ENCODE measurements around the gene SETD3. TPM values are rescaled to one million over a fixed set of nuclear protein-coding genes. Genes with fewer than 3 reads are reported as not detected.

The SETD3 gene
- total and polyA plus RNA-seq, 2 experiments from 2014 or later, result 43.3 to 54.6 TPM

GRCh38 chr14:99360774-99361595 lies 119.7 kb downstream of the SETD3 start:
- in situ Hi-C loops (cut with MboI), result no loop called here

GRCh38 chr14:99359906-99360305 lies 120.8 kb downstream of the SETD3 start:
- Histone ChIP-seq H3K79me2 (ENCODE audit: insufficient read depth) (no peaks in the 10 kb centered on the region), H3K4me1 (ENCODE audit: insufficient read depth) (no peaks in the 10 kb centered on the region), H3K27me3 (replicated peaks; ENCODE audit: insufficient read depth) (no peaks in the 10 kb centered on the region; the same call in 1 of the 2 replicates), H3F3A (ENCODE audit: insufficient read depth) (no peaks in the 10 kb centered on the region), H3K9me2 (ENCODE audit: insufficient read depth) (no peaks in the 10 kb centered on the region), H4K20me1 (ENCODE audit: insufficient read depth) (no peaks in the 10 kb centered on the region), H3K4me2 (ENCODE audit: unreplicated experiment) (no peak overlapping the region), H2AFZ (no peak overlapping the region), H3K4me3 (no peak overlapping the region), H3K9ac (no peak overlapping the region), H3K27ac (no peak overlapping the region), H3K36me3 (ENCODE audit: low read depth) (no peaks in the 10 kb centered on the region), H3K9me3 (ENCODE audit: low read depth) (no peaks in the 10 kb centered on the region)
- DNase-seq, result no peak
- no peak for TF ChIP-seq EZH2phosphoT487 (IDR thresholded peaks at IDR 0.05; ENCODE audit: insufficient read depth, low read depth)
- TF ChIP-seq EZH2 (IDR thresholded peaks at IDR 0.05; ENCODE audit: insufficient read depth, poor library complexity, severe bottlenecking), result no peak
- in situ Hi-C loops (cut with MboI), result no loop called here
- 74 to 80% methylated on average over 5 of the region's 5 CpGs for WGBS, 2 experiments (ENCODE audit: low coverage in 1 of 2, low lambda C conversion rate in 2 of 2, missing lambda C conversion rate in 2 of 2)

More at GRCh38 chr14:99360774-99361595, 119.7 kb downstream of the SETD3 start:
- Histone ChIP-seq H2AFZ (no peak overlapping the region), H3K27me3 (replicated peaks; ENCODE audit: insufficient read depth) (no peaks in the 10 kb centered on the region; the same call in 1 of the 2 replicates), H3F3A (ENCODE audit: insufficient read depth) (no peaks in the 10 kb centered on the region), H3K4me1 (ENCODE audit: insufficient read depth) (no peaks in the 10 kb centered on the region), H3K36me3 (ENCODE audit: low read depth) (no peaks in the 10 kb centered on the region), H4K20me1 (ENCODE audit: insufficient read depth) (no peaks in the 10 kb centered on the region), H3K27ac (no peak overlapping the region), H3K9ac (no peak overlapping the region), H3K9me2 (ENCODE audit: insufficient read depth) (no peaks in the 10 kb centered on the region), H3K4me2 (ENCODE audit: unreplicated experiment) (no peak overlapping the region), H3K79me2 (ENCODE audit: insufficient read depth) (no peaks in the 10 kb centered on the region), H3K4me3 (no peak overlapping the region), H3K9me3 (ENCODE audit: low read depth) (no peaks in the 10 kb centered on the region)
- WGBS, 2 experiments (ENCODE audit: low coverage in 1 of 2, low lambda C conversion rate in 2 of 2, missing lambda C conversion rate in 2 of 2), result 62 to 69% methylated on average over 24 of the region's 24 CpGs
- TF ChIP-seq EZH2phosphoT487 (IDR thresholded peaks at IDR 0.05; ENCODE audit: insufficient read depth, low read depth) (no peak), EZH2 (IDR thresholded peaks at IDR 0.05; ENCODE audit: insufficient read depth, poor library complexity, severe bottlenecking) (no peak)
- DNase-seq, result no peak

- H3F3A ChIP-seq (ENCODE audit: insufficient read depth), result no peaks in the 10 kb centered on the region
- H4K20me1 ChIP-seq (ENCODE audit: insufficient read depth), result no peaks in the 10 kb centered on the region
- no peak overlapping the region for H3K27ac ChIP-seq
- in situ Hi-C loops (cut with MboI), result no loop called here
- H3K4me2 ChIP-seq (ENCODE audit: unreplicated experiment), result no peak overlapping the region
- 16 to 25% methylated on average over 12 of the region's 12 CpGs for WGBS, 2 experiments (ENCODE audit: low coverage in 1 of 2, low lambda C conversion rate in 2 of 2, missing lambda C conversion rate in 2 of 2)
- no peak overlapping the region for H3K9ac ChIP-seq
- DNase-seq, result no peak
- no peaks in the 10 kb centered on the region for H3K9me2 ChIP-seq (ENCODE audit: insufficient read depth)
- H3K27me3 ChIP-seq (replicated peaks; ENCODE audit: insufficient read depth), result no peaks in the 10 kb centered on the region
- no peaks in the 10 kb centered on the region for H3K36me3 ChIP-seq (ENCODE audit: low read depth)
- no peak for TF ChIP-seq EZH2 (IDR thresholded peaks at IDR 0.05; ENCODE audit: insufficient read depth, poor library complexity, severe bottlenecking)
- no peaks in the 10 kb centered on the region for H3K9me3 ChIP-seq (ENCODE audit: low read depth)
- H3K4me3 ChIP-seq, result no peak overlapping the region
- no peaks in the 10 kb centered on the region for H3K4me1 ChIP-seq (ENCODE audit: insufficient read depth)
- no peaks in the 10 kb centered on the region for H3K79me2 ChIP-seq (ENCODE audit: insufficient read depth)
- no peak overlapping the region for H2AFZ ChIP-seq
Observed at GRCh38 chr14:99357916-99358390, 122.7 kb downstream of the SETD3 start.

GRCh38 chr14:99357151-99357915 lies 123.3 kb downstream of the SETD3 start:
- Histone ChIP-seq H3K27me3 (replicated peaks; ENCODE audit: insufficient read depth) (no peaks in the 10 kb centered on the region), H3K79me2 (ENCODE audit: insufficient read depth) (no peaks in the 10 kb centered on the region), H4K20me1 (ENCODE audit: insufficient read depth) (no peaks in the 10 kb centered on the region), H3F3A (ENCODE audit: insufficient read depth) (no peaks in the 10 kb centered on the region), H3K9me2 (ENCODE audit: insufficient read depth) (no peaks in the 10 kb centered on the region), H3K4me2 (ENCODE audit: unreplicated experiment) (no peak overlapping the region), H3K27ac (no peak overlapping the region), H3K4me1 (ENCODE audit: insufficient read depth) (no peaks in the 10 kb centered on the region), H3K9me3 (ENCODE audit: low read depth) (no peaks in the 10 kb centered on the region), H3K4me3 (no peak overlapping the region), H3K36me3 (ENCODE audit: low read depth) (no peaks in the 10 kb centered on the region), H2AFZ (no peak overlapping the region), H3K9ac (no peak overlapping the region)
- DNase-seq, result no peak
- in situ Hi-C loops (cut with MboI), result no loop called here
- 41% methylated on average over 15 of the region's 15 CpGs for WGBS, 2 experiments (ENCODE audit: low coverage in 1 of 2, low lambda C conversion rate in 2 of 2, missing lambda C conversion rate in 2 of 2)
- TF ChIP-seq EZH2 (IDR thresholded peaks at IDR 0.05; ENCODE audit: insufficient read depth, poor library complexity, severe bottlenecking) (no peak), EZH2phosphoT487 (IDR thresholded peaks at IDR 0.05; ENCODE audit: insufficient read depth, low read depth) (no peak)

All from GM23248 (cell line).